ENCODE data around the gene PLEKHG5. TPM values are rescaled to one million over a fixed set of nuclear protein-coding genes. Genes with fewer than 3 reads are reported as not detected.
"Not testable (repeated sequence)": the region's sequence is repeated elsewhere in the genome, so short reads cannot be mapped to it uniquely, and the experiment has no call there.

PLEKHG5 gene
- total RNA-seq, 2 donors from 2014 or later: 2.8 to 3.9 TPM

DNA sequence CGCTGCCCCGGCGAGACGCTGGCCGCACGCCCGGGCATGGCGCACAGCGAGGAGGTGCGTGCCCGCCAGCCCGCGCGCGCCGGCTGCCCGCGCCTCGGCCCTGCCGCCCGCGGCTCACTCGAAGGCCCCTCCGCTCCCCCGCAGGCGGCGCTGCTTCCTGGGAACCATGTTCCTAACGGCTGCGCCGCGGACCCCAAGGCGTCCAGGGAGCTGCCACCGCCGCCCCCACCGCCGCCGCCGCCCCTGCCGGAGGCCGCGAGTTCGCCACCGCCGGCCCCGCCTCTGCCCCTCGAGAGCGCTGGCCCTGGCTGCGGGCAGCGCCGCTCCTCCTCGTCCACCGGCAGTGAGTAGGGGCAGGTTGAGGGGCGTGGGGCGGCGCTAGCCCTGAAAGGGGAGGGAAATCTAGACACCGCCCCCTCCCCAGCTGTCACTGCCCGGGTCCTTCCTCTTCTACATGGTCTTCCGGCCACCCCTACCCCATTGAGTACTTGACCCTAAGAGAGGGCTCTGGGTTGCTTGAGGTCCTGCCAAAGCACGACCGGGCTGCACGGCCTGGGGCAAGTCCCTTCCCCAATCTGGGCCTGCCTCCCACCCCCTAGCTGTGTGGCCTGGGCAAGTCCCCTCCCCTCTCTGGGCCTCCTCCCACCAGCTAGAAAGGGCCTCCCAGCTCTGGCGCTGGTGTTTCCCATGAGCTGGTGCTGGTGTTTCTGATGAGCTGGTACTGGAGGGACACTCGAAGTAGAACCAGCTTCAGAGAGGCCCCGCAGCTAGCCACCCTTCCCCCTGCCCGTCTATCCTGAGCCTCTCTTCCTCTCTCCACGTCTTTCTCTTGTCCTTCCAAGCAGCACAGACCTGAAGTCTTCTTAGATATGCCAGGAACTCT is 42.5 kb downstream of the PLEKHG5 start:
- no peak overlapping the region for H3K27ac Mint-ChIP-seq
- no peak for DNase-seq (ENCODE audit: low spot score in 2 of 2)
- no peaks in the 10 kb centered on the region for H3K9me3 Mint-ChIP-seq
- ATAC-seq: peak; percentile 42
- peaks cover 0 to 6% of the 10 kb centered on the region in 2 donors for H3K36me3 Mint-ChIP-seq

GRCh38 chr1:6447818-6448748 is 43.4 kb downstream of the PLEKHG5 start:
- H3K27ac Mint-ChIP-seq: no peak overlapping the region
- ATAC-seq (peak in 1 of 2 donors; percentile 24), DNase-seq (ENCODE audit: low spot score in 2 of 2) (no peak)
- no peaks in the 10 kb centered on the region for H3K9me3 Mint-ChIP-seq
- H3K36me3 Mint-ChIP-seq: peaks cover 0 to under 1% of the 10 kb centered on the region in 2 donors

DNA sequence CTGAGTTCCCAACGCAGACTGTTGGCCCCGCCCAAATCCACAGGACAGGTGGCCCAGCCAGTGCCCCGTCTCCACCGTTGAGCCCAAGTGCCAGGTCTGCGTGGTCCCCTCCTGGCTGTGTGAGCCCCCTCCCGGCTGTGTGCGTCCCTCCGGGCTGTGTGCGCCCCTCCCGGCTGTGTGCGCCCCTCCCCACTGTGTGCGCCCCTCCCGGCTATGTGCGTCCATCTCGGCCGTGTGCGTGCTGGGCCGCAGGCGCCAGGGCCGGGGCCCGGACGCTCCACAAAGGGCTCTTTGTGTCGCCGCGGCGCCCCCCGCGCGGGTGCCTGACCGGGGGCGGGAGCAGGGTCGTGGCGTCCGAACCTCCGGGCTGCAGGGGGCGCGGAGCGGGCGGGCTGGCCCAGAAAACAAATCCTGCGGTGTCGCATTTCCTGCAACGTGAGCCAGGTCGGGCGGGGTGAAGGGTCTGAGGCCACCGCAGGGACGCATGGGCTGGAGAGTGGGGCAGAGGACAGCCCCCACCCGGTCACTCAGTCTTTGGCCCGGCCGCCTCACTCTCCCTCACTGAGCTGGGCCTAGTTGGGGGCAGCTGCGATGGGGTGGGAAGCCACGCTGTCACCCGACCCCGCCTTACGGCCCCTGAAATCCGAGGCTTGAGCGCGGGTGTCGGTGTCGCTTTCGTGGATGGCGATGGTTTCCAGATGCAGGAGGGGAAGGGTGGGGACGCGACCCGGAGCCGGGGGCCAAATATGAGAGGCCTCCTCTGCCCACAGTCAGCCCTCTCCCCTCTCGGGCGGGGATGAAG is 44.2 kb downstream of the PLEKHG5 start:
- ATAC-seq (no peak), DNase-seq (ENCODE audit: low spot score in 2 of 2) (no peak)
- H3K27ac Mint-ChIP-seq: no peak overlapping the region
- no peaks in the 10 kb centered on the region for H3K9me3 Mint-ChIP-seq
- H3K36me3 Mint-ChIP-seq: no peaks in the 10 kb centered on the region

- Mint-ChIP-seq H3K9me3 (no peaks in the 10 kb centered on the region), H3K27ac (no peak overlapping the region), H3K36me3 (no peaks in the 10 kb centered on the region)
- ATAC-seq (no peak), DNase-seq (ENCODE audit: low spot score in 2 of 2) (no peak)
Observed at GRCh38 chr1:6446665-6447015, 44.8 kb downstream of the PLEKHG5 start.

- not testable (repeated sequence) for H3K36me3 Mint-ChIP-seq; H3K9me3 Mint-ChIP-seq; ATAC-seq; H3K27ac Mint-ChIP-seq; DNase-seq (ENCODE audit: low spot score in 2 of 2)
Observed at GRCh38 chr1:6445929-6446328, 45.5 kb downstream of the PLEKHG5 start.

DNA sequence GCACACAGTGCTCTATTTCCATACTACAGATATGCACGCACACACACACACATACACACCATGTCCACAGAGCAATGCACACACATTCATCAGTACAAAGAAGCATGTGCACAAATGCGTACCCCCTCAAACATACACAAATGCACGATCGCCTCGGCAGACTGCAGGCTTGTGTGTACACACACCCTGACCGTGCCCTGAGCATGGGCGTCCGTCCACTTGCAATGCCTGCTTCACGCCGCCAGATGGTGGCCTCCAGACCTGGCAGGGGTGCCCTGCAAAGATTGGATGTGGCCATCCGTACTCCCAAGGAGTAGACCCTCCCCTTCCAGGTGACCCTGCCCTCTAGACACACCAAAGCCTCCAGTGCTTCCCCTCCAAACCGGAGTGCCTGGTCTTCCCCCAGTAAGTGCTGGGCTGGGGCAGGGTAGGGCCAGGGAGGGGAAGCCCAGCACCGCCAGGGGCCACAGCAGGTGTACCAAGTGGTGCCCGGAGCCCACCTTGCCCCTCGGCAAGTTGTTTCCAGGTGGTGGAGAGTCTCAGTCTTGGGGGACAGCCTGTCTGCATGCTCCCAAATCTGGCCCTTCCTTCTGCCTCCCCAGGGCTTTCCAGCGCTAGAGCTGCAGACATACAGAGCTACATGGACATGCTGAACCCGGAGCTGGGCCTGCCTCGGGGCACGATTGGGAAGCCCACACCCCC is 46.3 kb downstream of the PLEKHG5 start:
- Mint-ChIP-seq H3K9me3 (no peaks in the 10 kb centered on the region), H3K27ac (no peak overlapping the region), H3K36me3 (no peaks in the 10 kb centered on the region)
- peak in 1 of 2 donors; percentile 53 for DNase-seq (ENCODE audit: low spot score in 2 of 2)
- ATAC-seq: peak; percentile 34 to 36

- no peak for DNase-seq (ENCODE audit: low spot score in 2 of 2)
- Mint-ChIP-seq H3K27ac (no peak overlapping the region), H3K9me3 (no peaks in the 10 kb centered on the region), H3K36me3 (no peaks in the 10 kb centered on the region)
- ATAC-seq: no peak
Observed at GRCh38 chr1:6444377-6444776, 47.1 kb downstream of the PLEKHG5 start.

DNA sequence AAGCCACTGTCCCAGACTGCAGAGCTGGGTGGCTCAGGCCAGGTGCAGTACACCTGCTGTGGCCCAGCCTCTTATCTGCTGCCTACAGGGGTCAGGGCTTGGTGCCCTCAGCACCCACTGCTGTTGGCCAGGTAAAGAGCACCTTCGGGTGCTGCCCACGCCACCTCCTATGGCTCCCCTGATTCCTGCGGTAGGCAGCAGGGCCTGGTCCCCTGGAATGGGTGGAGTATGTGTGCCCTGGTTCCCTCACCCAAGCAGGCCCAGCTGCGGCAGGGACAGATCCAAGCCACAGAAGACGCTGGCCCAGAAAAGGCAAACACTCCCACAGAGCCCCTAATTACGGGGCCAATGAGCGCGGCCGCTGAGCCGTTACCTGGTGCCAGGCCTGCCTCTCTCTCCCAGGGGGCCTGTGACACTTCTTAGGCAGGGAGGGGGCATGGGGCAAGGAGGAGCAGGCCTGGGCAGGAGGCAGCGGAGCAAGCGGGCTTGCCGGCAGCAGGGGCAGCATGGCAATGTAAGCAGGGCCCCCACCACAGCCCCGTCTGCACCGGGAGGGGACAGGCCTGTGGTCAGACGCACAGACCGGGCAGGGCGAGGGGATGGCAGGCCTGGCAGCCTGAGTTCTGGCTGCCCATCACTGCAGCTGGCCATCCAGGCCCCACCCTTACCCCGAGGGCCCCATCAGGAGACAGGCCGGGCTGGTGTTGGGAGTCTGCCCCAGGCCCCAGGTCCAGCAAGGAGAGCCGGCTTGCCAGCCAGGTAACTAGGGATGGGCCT is 47.9 kb downstream of the PLEKHG5 start:
- Mint-ChIP-seq H3K36me3 (no peaks in the 10 kb centered on the region), H3K27ac (no peak overlapping the region), H3K9me3 (no peaks in the 10 kb centered on the region)
- ATAC-seq: no peak
- DNase-seq (ENCODE audit: low spot score in 2 of 2): no peak

DNA sequence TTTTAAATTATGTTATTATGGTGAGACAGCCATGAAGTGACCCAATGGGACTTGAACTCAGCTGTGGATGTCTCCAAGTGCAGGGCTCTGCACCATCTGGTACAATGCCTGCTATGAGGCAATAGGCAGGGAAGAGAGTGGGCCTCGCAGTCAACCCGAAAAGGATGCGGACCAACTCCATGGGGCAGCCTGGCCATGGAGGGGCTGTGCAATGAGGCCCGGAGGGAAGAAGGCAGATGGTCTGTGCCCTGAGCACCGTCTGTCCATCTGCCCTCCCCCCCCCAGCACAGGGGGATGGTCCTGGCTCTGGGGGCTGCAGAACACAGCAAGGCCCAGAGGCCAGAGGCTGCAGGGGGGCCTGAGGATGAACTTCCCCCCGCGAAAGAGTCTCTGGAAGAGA is 49.9 kb downstream of the PLEKHG5 start:
- no peaks in the 10 kb centered on the region for H3K36me3 Mint-ChIP-seq
- DNase-seq (ENCODE audit: low spot score in 2 of 2) (no peak), ATAC-seq (no peak)
- H3K27ac Mint-ChIP-seq: no peak overlapping the region
- no peaks in the 10 kb centered on the region for H3K9me3 Mint-ChIP-seq

DNA sequence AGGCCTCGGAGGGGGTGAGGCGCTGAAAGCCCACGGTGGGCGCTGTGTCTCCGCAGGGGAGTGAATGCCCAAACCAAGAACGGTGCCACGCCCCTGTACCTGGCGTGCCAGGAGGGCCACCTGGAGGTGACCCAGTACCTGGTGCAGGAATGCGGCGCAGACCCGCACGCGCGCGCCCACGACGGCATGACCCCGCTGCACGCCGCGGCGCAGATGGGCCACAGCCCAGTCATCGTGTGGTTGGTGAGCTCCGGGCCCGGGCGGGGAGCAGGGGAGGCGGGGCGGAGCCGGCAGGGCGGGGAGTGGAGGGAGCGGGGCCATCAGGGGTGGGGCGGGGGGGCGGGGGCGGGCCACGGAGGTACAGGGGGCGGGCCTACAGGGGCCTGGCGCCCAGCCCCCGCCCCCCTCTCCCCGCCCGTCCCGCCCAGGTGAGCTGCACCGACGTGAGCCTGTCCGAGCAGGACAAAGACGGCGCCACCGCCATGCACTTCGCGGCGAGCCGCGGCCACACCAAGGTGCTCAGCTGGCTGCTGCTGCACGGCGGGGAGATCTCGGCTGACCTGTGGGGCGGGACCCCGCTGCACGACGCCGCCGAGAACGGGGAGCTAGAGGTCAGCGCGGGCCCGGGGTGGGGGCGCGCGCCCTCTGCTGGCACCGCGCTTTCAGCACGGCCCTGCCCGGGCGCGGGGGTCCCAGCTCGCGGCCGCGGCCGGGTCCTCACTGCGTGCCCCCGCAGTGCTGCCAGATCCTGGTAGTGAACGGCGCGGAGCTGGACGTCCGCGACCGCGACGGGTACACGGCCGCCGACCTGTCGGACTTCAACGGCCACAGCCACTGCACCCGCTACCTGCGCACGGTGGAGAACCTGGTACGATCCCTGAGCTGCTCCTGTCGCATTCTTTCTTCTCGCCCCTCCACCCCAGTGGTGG is 51.0 kb downstream of the PLEKHG5 start:
- H3K9me3 Mint-ChIP-seq: no peaks in the 10 kb centered on the region
- DNase-seq (ENCODE audit: low spot score in 2 of 2) (peak in 1 of 2 donors; percentile 73), ATAC-seq (peak; percentile 87 to 90)
- no peak overlapping the region for H3K27ac Mint-ChIP-seq
- no peaks in the 10 kb centered on the region for H3K36me3 Mint-ChIP-seq

DNA sequence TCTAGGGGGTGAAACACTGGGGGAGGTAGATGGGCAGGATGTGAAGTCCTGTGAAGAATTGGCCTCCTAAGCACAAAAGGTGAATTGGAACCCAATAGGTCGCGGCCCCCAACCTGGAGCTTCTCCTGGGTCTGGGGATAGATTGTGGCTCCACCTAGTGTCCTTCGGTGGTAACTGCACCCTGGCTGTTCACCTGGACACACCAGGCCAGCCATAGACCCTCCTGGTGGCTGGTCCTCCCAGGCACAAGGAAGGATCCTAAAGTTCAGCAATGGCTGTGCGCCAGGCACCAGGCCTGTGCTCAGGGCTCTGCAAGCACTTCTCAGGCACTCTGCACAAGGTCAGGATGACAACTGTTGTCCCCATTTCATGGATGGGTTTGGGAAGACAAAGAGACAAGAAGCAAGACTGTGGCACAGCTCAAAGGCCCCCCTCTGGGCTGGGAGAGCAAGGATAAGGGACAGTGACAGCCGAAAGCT is 53.4 kb downstream of the PLEKHG5 start:
- H3K27ac Mint-ChIP-seq: no peak overlapping the region
- DNase-seq (ENCODE audit: low spot score in 2 of 2) (peak in 1 of 2 donors; percentile 81), ATAC-seq (peak; percentile 66 to 69)
- no peaks in the 10 kb centered on the region for H3K36me3 Mint-ChIP-seq
- H3K9me3 Mint-ChIP-seq: no peaks in the 10 kb centered on the region

DNA sequence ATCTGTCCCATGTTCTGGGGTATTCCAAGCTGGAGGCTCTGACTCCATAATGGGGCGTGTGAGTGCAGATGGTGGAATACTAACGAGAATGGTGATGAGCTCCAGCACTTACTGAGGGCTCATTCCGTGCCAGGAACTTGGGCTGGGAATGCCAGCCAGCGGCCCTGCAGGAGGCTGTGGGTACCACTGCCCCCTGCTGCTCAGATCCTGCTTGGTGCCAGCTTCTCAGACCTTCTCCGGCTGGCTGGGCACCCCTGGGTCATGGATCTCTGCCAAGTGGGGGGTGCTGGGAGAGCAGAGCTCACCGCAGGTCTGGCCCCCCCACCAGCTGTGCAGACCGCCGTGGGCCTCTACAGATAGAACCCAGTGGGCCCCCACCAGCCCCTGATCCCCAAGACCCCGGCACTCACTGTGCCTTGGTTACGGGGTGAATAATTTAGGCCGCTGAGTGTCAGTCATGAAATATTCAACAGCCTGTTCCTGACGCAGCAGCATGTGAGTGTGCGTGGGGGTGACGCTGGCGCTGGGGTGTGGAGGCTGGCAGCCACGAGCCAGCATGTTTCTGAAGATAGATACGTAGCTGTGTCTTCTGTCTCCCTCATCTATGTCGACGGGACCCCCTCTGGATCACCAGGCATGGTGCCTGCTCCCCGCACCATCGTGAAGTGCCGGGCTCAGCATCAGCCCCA is 54.3 kb downstream of the PLEKHG5 start:
- H3K27ac Mint-ChIP-seq; H3K36me3 Mint-ChIP-seq; H3K9me3 Mint-ChIP-seq; ATAC-seq; DNase-seq (ENCODE audit: low spot score in 2 of 2): not testable (repeated sequence)

- ATAC-seq; H3K27ac Mint-ChIP-seq; H3K9me3 Mint-ChIP-seq; DNase-seq (ENCODE audit: low spot score in 2 of 2); H3K36me3 Mint-ChIP-seq: not testable (repeated sequence)
Observed at GRCh38 chr1:6436277-6436676, 55.2 kb downstream of the PLEKHG5 start.

- ATAC-seq (no peak), DNase-seq (ENCODE audit: low spot score in 2 of 2) (no peak)
- Mint-ChIP-seq H3K36me3 (no peaks in the 10 kb centered on the region), H3K9me3 (no peaks in the 10 kb centered on the region), H3K27ac (no peak overlapping the region)
Observed at GRCh38 chr1:6435547-6435946, 55.9 kb downstream of the PLEKHG5 start.
